Left cardiac atrium (tissue), 4 donors: ENCODE data around the gene BCAN. TPM values are rescaled to one million over a fixed set of nuclear protein-coding genes. Genes with fewer than 3 reads are reported as not detected.

ENCODE experiments used
- ATAC-seq, 2 donors: fragments of 200-7000 bp; cut with Tn5 transposase; one replicate each; pipeline ENCODE4 v1.9.1; 2020; ENCODE audit warnings: mild to moderate bottlenecking in 2 of 2, moderate library complexity in 2 of 2
- DNase-seq: peaks from one replicate; pipeline ENCODE4 v3.0.0-alpha.2; 2020
- intact Hi-C, 2 donors: fragments of 100-400 bp; cut with DNase I; formaldehyde crosslinking; loops; one replicate each; pipeline versions ENCODE4 v1.14.1 to v1.15.1; 2022 to 2023
- total RNA-seq, 2 donors: library from RNA; stranded (reverse); fragmentation: NEBNext Ultra II Directional; extraction: Animal tissue kit (Norgen Biotek cat#: 25700); gene quantifications; one replicate each; pipeline ENCODE4 v1.2.1, GENCODE V29; 2021
- donor health status: DM: no; HTN: yes; CAD: no.
- donor health status: DM: no; HTN: yes; CAD: no; lungs with severe emphysema.
- donor health status: DM: yes; HTN: yes; CAD: no.
- donor health status: Dilated cardiomyopathy.

The BCAN gene
- total RNA-seq, 2 donors from 2014 or later = 0.29 to 0.47 TPM

- intact Hi-C loops = no loop called here
- no peak for DNase-seq
- no peak for ATAC-seq
Measured at GRCh38 chr1:156639601-156640101, 2.3 kb upstream of the BCAN start.

GRCh38 chr1:156640842-156641706 lies 843 bp upstream of the BCAN start:
- ATAC-seq (no peak), DNase-seq (no peak)
- intact Hi-C loops = no loop called here

- ATAC-seq = peak; percentile 12 to 18
- no peak for DNase-seq
- intact Hi-C loops = no loop called here
Measured at GRCh38 chr1:156642265-156643048, 540 bp downstream of the BCAN start.

GRCh38 chr1:156643049-156643777 lies 1.3 kb downstream of the BCAN start:
- ATAC-seq (no peak), DNase-seq (no peak)
- intact Hi-C loops = no loop called here

DNA sequence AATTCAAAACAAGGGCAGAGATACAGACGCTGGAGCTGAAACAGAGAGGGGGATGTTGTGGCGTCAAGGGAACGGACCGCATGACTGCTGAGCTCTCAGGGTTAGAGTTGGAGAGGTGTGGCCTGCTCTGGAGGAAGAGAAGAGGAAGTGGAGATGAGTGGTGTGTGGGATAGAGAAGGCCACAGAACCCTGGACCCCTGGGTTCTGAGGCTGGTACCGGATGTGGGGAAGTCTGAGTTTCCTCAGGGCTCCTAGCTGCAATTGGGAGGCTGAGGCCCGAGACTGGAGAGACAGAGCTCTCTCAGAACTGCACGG lies 1.8 kb downstream of the BCAN start:
- intact Hi-C loops = no loop called here
- DNase-seq = no peak
- no peak for ATAC-seq

GRCh38 chr1:156644146-156644545 lies 2.2 kb downstream of the BCAN start:
- intact Hi-C loops = no loop called here
- ATAC-seq (no peak), DNase-seq (no peak)

- intact Hi-C loops = loop anchor here in 1 of 2 donors (5.0 kb wide), 1 partner anchor 38 kb away; no protein-coding TSS in a partner anchor
- DNase-seq (no peak), ATAC-seq (no peak)
Measured at GRCh38 chr1:156644640-156645039, 2.7 kb downstream of the BCAN start.

DNA sequence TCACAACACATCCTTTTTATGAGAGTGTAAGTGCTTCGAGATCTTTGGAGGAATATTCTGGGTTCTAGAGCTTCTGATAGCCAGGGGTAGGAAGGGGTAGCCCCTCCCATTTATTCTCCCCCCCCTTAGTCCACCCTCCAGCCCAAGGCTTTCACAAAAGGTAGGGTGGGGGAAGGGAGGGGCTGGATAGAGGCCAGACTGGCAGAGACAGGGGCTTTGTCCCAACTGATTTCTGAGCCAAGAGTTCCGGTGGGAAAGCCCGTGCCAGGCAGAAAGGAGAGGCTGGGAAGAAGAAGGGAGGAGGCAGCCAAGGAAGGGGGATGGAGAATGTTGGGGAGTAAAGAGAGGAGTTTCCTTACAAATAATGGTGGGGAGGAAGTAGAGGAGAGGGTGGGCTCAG lies 3.1 kb downstream of the BCAN start:
- intact Hi-C loops = loop anchor here in 1 of 2 donors (5.0 kb wide), 1 partner anchor 37 kb away; no protein-coding TSS in a partner anchor
- ATAC-seq = no peak
- DNase-seq = no peak

DNA sequence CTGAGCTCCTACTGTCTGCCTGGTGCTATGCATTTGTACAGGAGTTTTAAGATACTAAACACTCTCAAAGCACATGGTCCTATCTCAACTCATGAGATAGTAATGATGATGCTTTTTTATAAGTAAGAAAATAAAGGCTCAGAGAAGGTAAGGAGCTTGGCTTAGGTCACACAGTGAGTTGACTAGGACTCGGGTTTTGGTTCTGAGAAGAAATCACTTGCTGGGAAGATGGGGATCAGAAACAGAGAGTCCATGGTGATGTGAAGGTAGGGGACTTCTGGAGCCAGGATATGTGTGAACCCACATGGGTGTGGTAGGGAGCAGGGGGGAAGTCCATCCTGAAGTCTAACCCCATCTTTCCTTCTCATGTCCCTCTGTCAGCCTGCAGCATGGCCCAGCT lies 3.7 kb downstream of the BCAN start:
- ATAC-seq (no peak), DNase-seq (no peak)
- intact Hi-C loops = loop anchor here in 1 of 2 donors (5.0 kb wide), 1 partner anchor 37 kb away; no protein-coding TSS in a partner anchor

DNA sequence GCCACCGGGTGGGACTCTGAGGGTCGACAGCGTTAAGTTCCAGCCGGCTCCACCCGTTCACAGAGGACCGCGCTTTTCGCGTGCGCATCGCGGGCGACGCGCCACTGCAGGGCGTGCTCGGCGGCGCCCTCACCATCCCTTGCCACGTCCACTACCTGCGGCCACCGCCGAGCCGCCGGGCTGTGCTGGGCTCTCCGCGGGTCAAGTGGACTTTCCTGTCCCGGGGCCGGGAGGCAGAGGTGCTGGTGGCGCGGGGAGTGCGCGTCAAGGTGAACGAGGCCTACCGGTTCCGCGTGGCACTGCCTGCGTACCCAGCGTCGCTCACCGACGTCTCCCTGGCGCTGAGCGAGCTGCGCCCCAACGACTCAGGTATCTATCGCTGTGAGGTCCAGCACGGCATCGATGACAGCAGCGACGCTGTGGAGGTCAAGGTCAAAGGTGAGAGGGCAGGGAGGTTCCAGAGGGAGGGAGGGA lies 4.9 kb downstream of the BCAN start:
- no peak for ATAC-seq
- DNase-seq = no peak
- intact Hi-C loops = loop anchor here in 1 of 2 donors (5.0 kb wide), 1 partner anchor 36 kb away; no protein-coding TSS in a partner anchor

DNA sequence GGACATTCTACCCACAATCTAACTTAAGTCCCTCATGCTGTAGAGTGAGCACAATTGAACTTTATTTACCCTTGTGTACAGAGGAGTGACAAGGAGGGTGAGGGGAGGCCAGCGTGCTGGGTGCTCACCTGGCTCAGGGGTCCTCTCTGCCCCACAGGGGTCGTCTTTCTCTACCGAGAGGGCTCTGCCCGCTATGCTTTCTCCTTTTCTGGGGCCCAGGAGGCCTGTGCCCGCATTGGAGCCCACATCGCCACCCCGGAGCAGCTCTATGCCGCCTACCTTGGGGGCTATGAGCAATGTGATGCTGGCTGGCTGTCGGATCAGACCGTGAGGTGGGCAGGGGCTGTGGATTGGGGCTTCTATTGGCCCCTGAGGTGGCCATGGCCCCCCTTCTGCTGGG lies 5.4 kb downstream of the BCAN start:
- intact Hi-C loops = loop anchor here in 1 of 2 donors (5.0 kb wide), 1 partner anchor 35 kb away; no protein-coding TSS in a partner anchor
- DNase-seq = no peak
- no peak for ATAC-seq

DNA sequence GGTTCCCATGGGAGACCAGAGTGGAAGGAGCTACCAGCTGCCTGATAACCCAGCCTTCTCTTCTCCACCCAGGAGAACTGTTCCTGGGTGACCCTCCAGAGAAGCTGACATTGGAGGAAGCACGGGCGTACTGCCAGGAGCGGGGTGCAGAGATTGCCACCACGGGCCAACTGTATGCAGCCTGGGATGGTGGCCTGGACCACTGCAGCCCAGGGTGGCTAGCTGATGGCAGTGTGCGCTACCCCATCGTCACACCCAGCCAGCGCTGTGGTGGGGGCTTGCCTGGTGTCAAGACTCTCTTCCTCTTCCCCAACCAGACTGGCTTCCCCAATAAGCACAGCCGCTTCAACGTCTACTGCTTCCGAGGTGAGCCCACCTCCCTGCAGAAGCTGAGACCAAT lies 6.6 kb downstream of the BCAN start:
- intact Hi-C loops = loop anchor here in 1 of 2 donors (5.0 kb wide), 1 partner anchor 34 kb away; no protein-coding TSS in a partner anchor
- DNase-seq = no peak
- ATAC-seq = no peak

DNA sequence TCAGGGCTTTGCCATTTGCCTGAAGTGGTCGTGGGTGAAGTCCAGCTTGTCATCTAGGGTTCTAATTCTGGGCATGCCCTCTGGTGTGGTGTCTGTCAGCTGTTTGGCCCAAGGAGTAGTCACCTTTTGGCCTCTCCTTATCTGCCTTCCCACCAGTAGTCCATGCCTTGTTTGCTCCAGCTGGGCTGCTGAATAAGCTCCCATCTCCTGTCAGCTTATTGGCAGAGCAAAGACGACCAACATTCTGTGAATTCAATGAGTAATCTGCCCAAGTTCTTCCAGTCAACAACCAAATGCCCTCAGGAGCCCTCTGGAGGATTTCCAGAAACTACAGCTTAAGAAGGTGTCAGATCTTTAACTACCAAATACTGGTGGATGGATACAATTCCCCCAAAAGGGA lies 7.0 kb downstream of the BCAN start:
- ATAC-seq = no peak
- intact Hi-C loops = loop anchor here in 1 of 2 donors (5.0 kb wide), 1 partner anchor 33 kb away; no protein-coding TSS in a partner anchor
- no peak for DNase-seq

GRCh38 chr1:156652131-156652991 lies 10.4 kb downstream of the BCAN start:
- intact Hi-C loops = no loop called here
- ATAC-seq (no peak), DNase-seq (no peak)

- intact Hi-C loops = no loop called here
- ATAC-seq (no peak), DNase-seq (no peak)
Measured at GRCh38 chr1:156652992-156653355, 11.1 kb downstream of the BCAN start.

DNA sequence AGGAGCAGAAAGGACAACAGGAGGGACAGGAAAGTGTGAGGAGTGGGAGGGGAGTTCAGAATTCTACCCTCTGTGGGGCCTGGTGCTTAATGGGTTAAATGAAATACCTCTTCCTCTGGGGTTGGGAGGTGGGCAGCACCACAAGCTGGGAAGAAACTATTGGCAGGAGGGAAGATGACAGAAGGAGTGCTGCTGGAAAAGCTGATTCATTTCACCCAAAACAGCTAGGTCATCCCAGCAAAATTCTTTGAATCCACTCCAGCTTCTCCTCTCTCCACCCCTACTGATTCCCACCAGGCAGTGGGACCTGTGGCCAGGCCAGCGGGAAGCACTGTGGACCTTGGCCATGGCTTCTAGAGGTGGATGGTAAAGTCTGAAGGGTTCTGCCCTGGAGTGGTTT lies 12.8 kb downstream of the BCAN start:
- intact Hi-C loops = no loop called here
- no peak for ATAC-seq
- no peak for DNase-seq

DNA sequence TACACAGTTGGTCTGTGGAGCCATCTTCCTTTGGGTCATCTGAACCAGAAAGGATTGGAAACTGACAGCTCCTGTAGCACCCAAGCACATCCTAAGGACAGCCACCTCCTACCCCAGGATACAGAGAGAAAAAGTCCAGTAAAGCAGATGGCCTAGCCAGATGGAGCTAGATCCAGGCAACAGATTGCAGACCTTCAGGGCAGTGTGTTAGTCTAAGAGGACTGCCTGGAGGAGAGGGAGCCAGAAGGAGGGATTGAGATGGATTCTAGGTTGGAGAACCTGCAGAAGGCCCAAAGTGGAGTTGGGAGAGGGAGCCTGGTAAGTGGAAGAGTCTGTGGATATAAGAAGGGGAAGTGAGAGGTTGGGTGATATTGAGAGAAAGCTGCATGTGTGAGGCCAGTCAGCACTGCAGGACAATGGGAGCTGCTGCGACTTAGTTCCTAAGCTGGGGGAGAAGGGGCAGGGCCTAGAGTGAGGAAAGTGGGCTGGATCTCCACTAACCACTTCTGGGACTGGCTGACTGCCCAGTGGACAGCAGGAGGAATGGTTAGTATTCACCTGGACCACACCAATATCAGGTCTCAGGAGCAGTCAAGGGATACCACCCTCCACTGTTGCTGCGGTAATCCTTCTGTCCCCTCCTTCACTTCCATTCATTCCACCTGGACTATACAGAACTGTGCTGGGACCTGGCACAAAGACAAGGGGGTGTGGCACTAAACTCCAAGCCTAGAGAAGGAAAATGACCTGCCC lies 13.4 kb downstream of the BCAN start:
- DNase-seq = peak; percentile 11
- intact Hi-C loops = no loop called here
- no peak for ATAC-seq
